Hepatocyte (in vitro differentiated cells): ENCODE results near the gene TOB1.
"Not testable (repeated sequence)": the region's sequence is repeated elsewhere in the genome, so short reads cannot be mapped to it uniquely, and the experiment has no call there.

Experiments used
- EZH2 ChIP-seq: fragments of 200-600 bp; sonication (generic); IDR thresholded peaks from 2 replicates; pipeline ENCODE4 v1.6.1; 2016; ENCODE audit warnings: antibody characterized with exemption, mild to moderate bottlenecking, borderline replicate concordance
- EZH2phosphoT487 ChIP-seq: fragments of 200-600 bp; sonication (generic); IDR thresholded peaks from one replicate; pipeline ENCODE4 v1.6.1; 2018; ENCODE audit warnings: antibody characterized with exemption, mild to moderate bottlenecking, low read depth, moderate library complexity; ENCODE audit not compliant: unreplicated experiment, severe bottlenecking
- TF ChIP-seq, protein P1 (sequence below): fragments of 200-600 bp; sonication (generic); IDR thresholded peaks from 2 replicates; pipeline ENCODE4 v1.5.1; 2016; ENCODE audit warnings: antibody characterized with exemption, mild to moderate bottlenecking; ENCODE audit not compliant: poor library complexity

DNA sequence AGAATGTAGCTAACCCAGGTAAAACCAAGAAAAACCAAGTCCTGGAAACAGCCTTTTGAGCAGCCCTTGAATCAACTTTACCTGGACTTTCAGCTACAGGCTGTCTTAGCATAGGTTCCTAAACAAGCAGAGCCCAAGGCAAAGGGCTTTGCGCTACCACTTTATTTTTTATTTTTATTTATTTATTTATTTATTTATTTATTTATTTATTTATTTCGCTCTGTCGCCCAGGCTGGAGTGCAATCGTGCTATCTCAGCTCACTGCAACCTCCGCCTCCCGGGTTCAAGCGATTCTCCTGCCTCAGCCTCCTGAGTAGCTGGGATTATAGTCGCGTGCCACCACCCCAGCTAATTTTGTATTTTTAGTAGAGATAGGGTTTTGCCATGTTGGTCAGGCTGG lies 10.9 kb upstream of the TOB1 start:
- not testable (repeated sequence) for TF ChIP-seq EZH2phosphoT487, EZH2
- TF ChIP-seq, protein P1, sequence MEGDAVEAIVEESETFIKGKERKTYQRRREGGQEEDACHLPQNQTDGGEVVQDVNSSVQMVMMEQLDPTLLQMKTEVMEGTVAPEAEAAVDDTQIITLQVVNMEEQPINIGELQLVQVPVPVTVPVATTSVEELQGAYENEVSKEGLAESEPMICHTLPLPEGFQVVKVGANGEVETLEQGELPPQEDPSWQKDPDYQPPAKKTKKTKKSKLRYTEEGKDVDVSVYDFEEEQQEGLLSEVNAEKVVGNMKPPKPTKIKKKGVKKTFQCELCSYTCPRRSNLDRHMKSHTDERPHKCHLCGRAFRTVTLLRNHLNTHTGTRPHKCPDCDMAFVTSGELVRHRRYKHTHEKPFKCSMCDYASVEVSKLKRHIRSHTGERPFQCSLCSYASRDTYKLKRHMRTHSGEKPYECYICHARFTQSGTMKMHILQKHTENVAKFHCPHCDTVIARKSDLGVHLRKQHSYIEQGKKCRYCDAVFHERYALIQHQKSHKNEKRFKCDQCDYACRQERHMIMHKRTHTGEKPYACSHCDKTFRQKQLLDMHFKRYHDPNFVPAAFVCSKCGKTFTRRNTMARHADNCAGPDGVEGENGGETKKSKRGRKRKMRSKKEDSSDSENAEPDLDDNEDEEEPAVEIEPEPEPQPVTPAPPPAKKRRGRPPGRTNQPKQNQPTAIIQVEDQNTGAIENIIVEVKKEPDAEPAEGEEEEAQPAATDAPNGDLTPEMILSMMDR = not testable (repeated sequence)
